ENCODE results near the gene ZMIZ1.

The ZMIZ1 gene

GRCh38 chr10:79286318-79286951 lies 217.7 kb downstream of the ZMIZ1 start:
- DNase-seq (ENCODE audit: low spot score) = peak; percentile 72

GRCh38 chr10:79287973-79288723 lies 219.4 kb downstream of the ZMIZ1 start:
- DNase-seq (ENCODE audit: low spot score) = no peak

DNA sequence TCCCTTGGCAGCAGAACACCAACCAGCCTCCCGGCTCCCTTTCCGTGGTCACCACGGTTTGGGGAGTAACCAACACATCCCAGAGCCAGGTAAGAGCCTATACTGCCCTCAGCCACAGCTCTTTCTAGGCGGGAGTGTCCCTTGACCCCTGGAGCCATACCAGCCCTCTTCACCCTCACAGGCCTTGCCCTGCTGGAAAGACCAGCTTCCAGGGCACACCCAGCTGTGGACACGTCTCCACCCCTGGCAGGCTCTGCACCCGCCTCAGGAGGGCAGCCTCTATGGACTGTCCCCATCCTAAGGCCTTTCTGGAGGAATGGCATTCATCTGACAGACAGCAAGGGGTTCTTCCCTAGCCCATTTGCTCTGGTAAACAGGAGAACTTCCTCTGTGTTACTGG lies 221.0 kb downstream of the ZMIZ1 start:
- DNase-seq (ENCODE audit: low spot score) = no peak

GRCh38 chr10:79292026-79292766 lies 223.4 kb downstream of the ZMIZ1 start:
- DNase-seq (ENCODE audit: low spot score) = no peak

DNA sequence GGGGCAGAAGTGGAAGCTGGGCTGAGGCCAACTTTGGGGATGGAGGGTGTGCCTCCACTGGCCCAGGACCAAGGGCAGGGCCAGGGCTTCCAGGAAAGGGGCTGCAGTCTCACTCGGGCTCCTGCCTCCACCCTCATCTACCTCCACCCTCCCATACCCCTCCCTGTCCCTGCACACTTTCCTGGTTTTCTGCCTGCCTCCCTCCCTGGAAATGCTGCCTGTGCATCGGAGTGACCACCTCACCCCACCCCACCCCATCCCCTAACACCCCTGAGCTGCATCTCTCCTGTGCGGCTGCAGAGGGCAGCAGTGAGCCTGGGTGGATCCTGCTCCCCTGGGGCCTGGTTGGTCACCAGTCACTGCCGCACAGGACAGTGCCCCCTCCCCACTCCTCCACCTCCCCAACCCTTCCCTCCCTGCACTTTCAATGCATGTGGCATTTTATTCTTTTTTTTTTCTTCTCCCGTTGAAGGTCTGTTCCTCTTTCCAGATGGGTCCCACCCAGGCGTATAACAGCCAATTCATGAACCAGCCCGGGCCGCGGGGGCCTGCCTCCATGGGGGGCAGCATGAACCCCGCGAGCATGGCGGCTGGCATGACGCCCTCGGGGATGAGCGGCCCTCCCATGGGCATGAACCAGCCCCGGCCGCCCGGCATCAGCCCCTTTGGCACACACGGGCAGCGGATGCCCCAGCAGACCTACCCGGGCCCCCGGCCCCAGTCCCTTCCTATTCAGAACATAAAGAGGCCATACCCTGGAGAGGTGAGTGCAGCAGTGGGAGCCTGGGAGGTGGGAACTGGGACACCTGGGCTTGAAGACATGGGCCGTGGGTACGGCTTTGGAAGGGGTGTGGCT lies 224.4 kb downstream of the ZMIZ1 start:
- peak; percentile 38 for DNase-seq (ENCODE audit: low spot score)

- DNase-seq (ENCODE audit: low spot score) = peak; percentile 64
Measured at GRCh38 chr10:79293841-79294581, 225.2 kb downstream of the ZMIZ1 start.

DNA sequence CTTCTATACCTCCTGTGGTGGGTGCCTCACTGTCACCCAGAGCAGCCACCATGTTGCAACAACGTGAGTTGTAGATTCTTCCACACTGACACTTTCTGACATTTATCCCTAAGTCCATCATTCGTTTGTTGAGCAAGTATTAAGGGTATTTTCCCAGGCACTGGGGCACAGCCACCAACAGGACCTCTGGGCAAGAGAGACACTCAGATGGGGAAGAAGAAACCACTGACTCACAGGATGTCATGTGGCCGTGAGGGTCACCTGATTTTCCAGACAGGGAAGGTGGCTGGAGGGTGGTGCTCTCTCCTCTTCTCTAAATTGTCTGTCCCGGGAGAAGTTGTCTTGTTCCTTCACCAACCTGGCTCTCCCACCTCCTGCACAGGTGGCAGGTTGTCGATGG lies 226.8 kb downstream of the ZMIZ1 start:
- no peak for DNase-seq (ENCODE audit: low spot score)

- DNase-seq (ENCODE audit: low spot score) = no peak
Measured at GRCh38 chr10:79296431-79296830, 227.7 kb downstream of the ZMIZ1 start.

DNA sequence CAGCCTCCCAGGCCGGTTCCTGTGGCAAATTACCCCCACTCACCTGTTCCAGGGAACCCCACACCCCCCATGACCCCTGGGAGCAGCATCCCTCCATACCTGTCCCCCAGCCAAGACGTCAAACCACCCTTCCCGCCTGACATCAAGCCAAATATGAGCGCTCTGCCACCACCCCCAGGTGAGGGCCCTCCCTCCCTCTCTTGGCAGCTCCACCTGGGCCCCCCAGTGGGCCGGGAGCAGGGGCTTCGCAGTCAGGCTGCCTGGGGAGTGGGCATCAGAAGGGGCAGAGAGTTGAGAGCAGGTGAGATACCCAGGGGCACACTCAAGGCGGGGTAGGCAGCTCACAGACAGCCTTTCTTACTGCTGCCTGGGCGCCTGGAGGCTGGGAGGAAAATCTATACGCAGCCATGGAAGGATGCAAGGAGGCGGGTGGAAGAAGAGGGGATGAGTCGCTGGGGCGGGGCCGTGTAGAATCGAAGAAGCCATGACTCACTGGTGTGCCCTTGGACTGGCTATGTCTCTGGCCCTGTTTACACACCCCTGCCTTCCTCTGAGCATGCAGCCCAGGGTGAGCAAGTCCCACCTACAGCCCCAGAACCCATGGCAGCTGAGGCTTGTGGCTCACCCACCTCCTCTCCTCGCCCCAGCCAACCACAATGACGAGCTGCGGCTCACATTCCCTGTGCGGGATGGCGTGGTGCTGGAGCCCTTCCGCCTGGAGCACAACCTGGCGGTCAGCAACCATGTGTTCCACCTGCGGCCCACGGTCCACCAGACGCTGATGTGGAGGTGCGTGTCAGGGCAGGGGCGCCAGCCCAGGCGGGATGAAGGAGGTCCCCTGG lies 229.9 kb downstream of the ZMIZ1 start:
- DNase-seq (ENCODE audit: low spot score) = peak; percentile 97

- DNase-seq (ENCODE audit: low spot score) = peak; percentile 89
Measured at GRCh38 chr10:79299397-79300241, 230.9 kb downstream of the ZMIZ1 start.

DNA sequence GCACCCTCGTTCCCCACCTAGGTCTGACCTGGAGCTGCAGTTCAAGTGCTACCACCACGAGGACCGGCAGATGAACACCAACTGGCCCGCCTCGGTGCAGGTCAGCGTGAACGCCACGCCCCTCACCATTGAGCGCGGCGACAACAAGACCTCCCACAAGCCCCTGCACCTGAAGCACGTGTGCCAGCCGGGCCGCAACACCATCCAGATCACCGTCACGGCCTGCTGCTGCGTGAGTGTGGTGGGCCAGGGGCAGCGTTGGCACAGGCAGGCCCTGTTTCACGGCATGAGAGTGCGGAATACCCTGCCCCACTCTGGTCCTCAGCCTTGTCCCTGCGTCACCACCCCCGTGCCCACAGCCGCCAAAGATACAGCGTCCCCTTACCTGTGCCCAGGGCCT lies 231.9 kb downstream of the ZMIZ1 start:
- no peak for DNase-seq (ENCODE audit: low spot score)

DNA sequence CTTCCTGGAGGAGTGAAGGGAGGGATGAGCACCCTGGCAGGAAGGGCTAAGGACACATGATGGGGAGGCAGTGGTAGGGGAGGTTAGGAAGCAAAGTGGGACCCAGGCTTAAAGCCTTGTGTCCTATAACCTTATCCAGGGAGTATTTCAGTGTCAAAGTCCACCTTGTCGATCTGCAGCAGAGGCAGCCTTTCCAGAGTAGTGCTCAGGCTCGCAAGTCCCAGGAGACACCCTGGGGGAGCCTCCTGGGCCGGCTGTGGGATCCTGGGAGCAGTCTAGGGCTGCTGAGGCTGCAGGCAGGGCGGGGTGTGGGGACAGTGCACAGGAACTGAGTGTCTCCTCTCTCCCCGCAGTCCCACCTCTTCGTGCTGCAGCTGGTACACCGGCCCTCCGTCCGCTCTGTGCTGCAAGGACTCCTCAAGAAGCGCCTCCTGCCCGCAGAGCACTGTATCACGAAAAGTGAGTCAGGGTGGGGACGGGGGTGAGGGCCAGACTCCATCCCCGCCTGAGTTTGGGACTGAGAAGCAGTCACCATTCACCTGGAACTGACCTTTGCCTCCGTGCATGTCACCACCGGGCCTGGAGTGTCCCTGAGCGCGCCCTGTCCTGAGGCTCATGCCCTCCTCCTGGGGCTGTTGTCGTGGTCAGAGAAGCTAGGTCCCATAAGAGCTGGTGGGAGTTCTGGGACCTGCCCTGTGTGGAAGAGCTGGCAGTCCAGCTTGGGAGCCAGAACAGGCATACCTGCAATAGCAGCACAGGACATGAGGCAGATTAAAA lies 233.2 kb downstream of the ZMIZ1 start:
- no peak for DNase-seq (ENCODE audit: low spot score)

DNA sequence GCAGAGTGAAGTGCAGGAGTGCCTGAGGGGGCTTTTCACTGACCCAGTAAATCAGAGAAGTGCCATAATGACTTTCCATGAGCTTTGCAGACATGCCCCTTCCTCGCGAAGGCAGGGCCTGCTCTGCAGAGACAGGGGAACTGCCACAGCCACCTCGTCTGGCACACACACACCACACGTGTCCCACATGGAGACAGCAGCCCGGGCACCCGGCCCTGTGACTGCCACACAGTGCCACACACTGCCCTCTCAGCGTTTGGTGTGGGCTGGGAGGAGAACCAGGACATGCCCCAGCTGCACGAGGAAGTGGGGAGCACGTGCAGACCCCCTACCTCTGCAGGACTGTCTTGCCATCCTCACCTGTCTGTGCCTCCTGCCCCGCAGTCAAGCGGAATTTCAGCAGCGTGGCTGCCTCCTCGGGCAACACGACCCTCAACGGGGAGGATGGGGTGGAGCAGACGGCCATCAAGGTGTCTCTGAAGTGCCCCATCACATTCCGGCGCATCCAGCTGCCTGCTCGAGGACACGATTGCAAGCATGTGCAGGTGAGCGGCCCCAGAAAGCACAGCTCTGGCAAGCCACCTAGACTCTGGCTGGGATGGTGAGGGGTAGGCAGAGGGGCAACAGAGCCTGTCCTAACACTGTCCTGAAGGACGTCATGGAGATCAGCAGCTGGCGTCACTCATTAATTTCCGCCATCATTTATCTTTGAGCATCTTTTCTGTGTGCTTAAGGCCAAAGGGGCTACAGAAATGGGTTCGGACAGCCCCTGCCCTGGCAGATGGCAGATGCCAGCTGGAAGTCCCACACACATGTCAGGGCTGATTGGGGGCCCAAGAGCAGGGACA lies 235.1 kb downstream of the ZMIZ1 start:
- no peak for DNase-seq (ENCODE audit: low spot score)

GRCh38 chr10:79304479-79305087 lies 235.8 kb downstream of the ZMIZ1 start:
- DNase-seq (ENCODE audit: low spot score) = no peak

DNA sequence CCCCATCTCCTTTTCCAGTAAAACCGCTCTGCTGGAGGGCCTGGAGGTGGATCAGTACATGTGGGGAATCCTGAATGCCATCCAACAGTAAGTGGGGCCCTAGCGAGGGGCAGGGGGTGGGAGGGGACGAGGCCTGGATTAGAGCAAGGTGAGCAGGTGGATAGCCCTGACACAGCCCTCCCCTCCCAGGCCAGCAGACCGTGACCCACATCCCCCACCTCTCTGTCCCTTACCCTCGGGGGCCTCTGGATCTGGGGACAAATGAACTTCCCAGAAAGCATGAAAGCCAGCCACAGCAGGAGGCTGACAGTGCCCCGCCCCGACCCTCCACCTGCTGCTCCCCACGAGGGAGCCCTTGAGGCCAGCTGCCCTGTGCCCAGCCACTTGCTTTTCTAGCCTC lies 236.7 kb downstream of the ZMIZ1 start:
- no peak for DNase-seq (ENCODE audit: low spot score)

DNA sequence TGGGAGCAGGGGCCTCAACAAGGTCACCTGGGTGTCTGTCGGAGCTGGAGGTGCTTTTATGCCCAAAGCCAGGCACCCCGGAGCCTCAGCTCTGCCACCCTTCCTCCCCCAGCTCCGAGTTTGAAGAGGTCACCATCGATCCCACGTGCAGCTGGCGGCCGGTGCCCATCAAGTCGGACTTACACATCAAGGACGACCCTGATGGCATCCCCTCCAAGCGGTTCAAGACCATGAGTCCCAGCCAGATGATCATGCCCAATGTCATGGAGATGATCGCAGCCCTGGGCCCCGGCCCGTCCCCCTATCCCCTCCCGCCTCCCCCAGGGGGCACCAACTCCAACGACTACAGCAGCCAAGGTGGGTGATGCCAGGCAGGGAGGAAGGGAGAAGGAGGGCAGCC lies 237.2 kb downstream of the ZMIZ1 start:
- no peak for DNase-seq (ENCODE audit: low spot score)

DNA sequence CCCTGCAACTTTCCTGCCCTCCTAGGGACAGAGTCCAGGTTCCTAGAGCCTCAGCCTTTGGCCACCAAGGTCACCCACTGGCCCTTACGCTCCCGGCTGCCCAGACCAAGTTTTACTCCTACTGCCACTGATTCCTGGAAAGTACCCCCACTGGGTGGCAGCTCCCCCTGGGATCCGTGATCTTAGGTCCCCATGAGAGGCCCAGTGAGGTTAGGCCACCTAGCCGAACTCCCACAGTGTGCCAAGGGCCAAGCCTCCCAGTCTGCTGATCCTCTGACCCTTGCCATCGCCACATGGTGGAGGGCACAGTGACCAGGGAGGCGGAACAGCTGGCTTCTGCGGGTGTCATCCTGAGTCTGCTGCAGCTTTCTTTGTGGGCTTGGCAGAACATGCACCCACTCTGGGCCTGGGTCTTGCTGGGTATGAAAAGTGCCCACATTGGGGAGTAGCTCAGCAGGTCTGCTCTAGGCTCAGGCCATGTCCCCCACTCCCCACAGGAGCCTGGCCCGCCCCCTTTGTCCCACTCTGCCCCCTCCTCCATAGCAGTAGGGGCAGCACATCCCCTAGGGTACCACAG lies 238.0 kb downstream of the ZMIZ1 start:
- no peak for DNase-seq (ENCODE audit: low spot score)
